ENCODE data around the gene ANGEL2. TPM values are rescaled to one million over a fixed set of nuclear protein-coding genes. Genes with fewer than 3 reads are reported as not detected.

The ANGEL2 gene
- total RNA-seq, 1 donor from 2014 or later = 33.1 TPM

DNA sequence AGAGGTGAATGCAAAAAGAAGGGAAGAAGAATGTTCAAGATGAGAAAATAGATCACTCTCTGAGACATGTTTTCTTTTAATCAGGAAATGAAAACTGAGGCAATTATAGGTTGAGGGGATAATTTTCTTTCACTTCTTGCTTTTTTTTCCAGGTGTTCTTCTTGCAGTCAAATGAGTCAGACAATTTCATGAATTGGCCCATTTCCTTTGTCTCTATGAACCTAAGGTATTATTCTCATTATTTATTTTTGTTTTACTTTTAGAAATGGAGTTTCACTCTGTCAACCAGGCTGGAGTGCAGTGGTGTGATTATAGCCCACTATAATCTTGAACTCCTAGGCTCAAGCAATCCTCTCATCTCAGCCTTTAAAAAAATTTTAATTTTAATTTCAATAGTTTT is 68.8 kb downstream of the ANGEL2 start:
- Mint-ChIP-seq H3K4me1 (ENCODE audit: low read depth, unreplicated experiment) (peaks cover 13% of the 10 kb centered on the region), H3K36me3 (ENCODE audit: unreplicated experiment) (no peaks in the 10 kb centered on the region), H3K9me3 (ENCODE audit: unreplicated experiment) (peaks cover 6% of the 10 kb centered on the region), H3K27ac (ENCODE audit: unreplicated experiment) (no peak overlapping the region), H3K27me3 (ENCODE audit: unreplicated experiment) (peaks cover 10% of the 10 kb centered on the region), H3K4me3 (ENCODE audit: unreplicated experiment) (no peak overlapping the region)
- no peak for DNase-seq
- TF ChIP-seq CTCF (IDR thresholded peaks at IDR 0.05; ENCODE audit: partially characterized antibody, unreplicated experiment) = no peak

GRCh38 chr1:212945463-212946160 is 70.1 kb downstream of the ANGEL2 start:
- Mint-ChIP-seq H3K36me3 (ENCODE audit: unreplicated experiment) (peaks cover 7% of the 10 kb centered on the region), H3K27me3 (ENCODE audit: unreplicated experiment) (peaks cover 12% of the 10 kb centered on the region), H3K9me3 (ENCODE audit: unreplicated experiment) (peaks cover 6% of the 10 kb centered on the region), H3K27ac (ENCODE audit: unreplicated experiment) (no peak overlapping the region), H3K4me3 (ENCODE audit: unreplicated experiment) (no peak overlapping the region), H3K4me1 (ENCODE audit: low read depth, unreplicated experiment) (peaks cover 12% of the 10 kb centered on the region)
- DNase-seq = no peak
- TF ChIP-seq CTCF (IDR thresholded peaks at IDR 0.05; ENCODE audit: partially characterized antibody, unreplicated experiment) = no peak

- Mint-ChIP-seq H3K4me3 (ENCODE audit: unreplicated experiment) (no peak overlapping the region), H3K9me3 (ENCODE audit: unreplicated experiment) (peaks cover 6% of the 10 kb centered on the region), H3K36me3 (ENCODE audit: unreplicated experiment) (peaks cover 11% of the 10 kb centered on the region), H3K4me1 (ENCODE audit: low read depth, unreplicated experiment) (peaks cover 10% of the 10 kb centered on the region), H3K27ac (ENCODE audit: unreplicated experiment) (no peak overlapping the region), H3K27me3 (ENCODE audit: unreplicated experiment) (peaks cover 13% of the 10 kb centered on the region)
- TF ChIP-seq CTCF (IDR thresholded peaks at IDR 0.05; ENCODE audit: partially characterized antibody, unreplicated experiment) = no peak
- no peak for DNase-seq
These were observed 70.6 kb downstream of the ANGEL2 start for GRCh38 chr1:212945056-212945455.

DNA sequence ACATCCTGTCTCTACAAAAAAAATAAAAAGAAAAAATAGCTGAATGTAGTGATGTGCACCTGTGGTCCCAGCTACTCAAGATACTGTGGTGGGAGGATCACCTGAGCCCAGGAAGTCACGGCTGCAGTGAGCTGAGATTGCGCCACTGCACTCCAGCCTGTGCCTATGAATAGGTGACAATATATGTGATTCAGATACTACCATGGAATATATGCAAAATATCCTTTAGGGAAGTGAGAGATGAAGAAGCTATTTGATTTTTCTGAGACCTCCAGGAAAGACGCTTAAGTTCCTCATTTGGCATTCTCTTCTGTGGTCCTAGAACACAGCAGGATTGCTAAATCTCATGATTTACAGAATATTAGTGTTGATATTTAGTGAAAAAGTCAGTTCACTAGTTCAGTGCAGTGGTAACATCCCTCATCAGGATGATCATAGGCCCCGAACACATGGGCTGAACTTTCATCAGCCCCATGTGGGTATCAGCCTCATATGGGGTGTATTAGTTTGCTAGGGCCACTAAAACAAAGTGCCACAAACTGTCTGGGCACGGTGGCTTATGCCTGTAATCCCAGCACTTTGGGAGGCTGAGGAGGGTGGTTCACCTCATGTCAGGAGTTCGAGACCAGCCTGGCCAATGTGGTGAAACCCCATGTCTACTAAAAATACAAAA is 71.3 kb downstream of the ANGEL2 start:
- Mint-ChIP-seq H3K9me3 (ENCODE audit: unreplicated experiment) (peaks cover 10% of the 10 kb centered on the region), H3K4me1 (ENCODE audit: low read depth, unreplicated experiment) (peaks cover 12% of the 10 kb centered on the region), H3K36me3 (ENCODE audit: unreplicated experiment) (peaks cover 17% of the 10 kb centered on the region), H3K27ac (ENCODE audit: unreplicated experiment) (no peak overlapping the region), H3K27me3 (ENCODE audit: unreplicated experiment) (peaks cover 11% of the 10 kb centered on the region), H3K4me3 (ENCODE audit: unreplicated experiment) (peak overlapping the region; percentile 30)
- no peak for DNase-seq
- TF ChIP-seq CTCF (IDR thresholded peaks at IDR 0.05; ENCODE audit: partially characterized antibody, unreplicated experiment) = no peak

- peaks cover 12% of the 10 kb centered on the region for H3K4me1 Mint-ChIP-seq (ENCODE audit: low read depth, unreplicated experiment)
- H3K36me3 Mint-ChIP-seq (ENCODE audit: unreplicated experiment) = peaks cover 21% of the 10 kb centered on the region
- peaks cover 12% of the 10 kb centered on the region for H3K9me3 Mint-ChIP-seq (ENCODE audit: unreplicated experiment)
- H3K27me3 Mint-ChIP-seq (ENCODE audit: unreplicated experiment) = peaks cover 14% of the 10 kb centered on the region
- TF ChIP-seq CTCF (IDR thresholded peaks at IDR 0.05; ENCODE audit: partially characterized antibody, unreplicated experiment) = no peak
- no peak for DNase-seq
- H3K4me3 Mint-ChIP-seq (ENCODE audit: unreplicated experiment) = no peak overlapping the region
- no peak overlapping the region for H3K27ac Mint-ChIP-seq (ENCODE audit: unreplicated experiment)
These were observed 72.3 kb downstream of the ANGEL2 start for GRCh38 chr1:212943393-212943710.
